Measurements from ENCODE around the gene MDC1.

DNA sequence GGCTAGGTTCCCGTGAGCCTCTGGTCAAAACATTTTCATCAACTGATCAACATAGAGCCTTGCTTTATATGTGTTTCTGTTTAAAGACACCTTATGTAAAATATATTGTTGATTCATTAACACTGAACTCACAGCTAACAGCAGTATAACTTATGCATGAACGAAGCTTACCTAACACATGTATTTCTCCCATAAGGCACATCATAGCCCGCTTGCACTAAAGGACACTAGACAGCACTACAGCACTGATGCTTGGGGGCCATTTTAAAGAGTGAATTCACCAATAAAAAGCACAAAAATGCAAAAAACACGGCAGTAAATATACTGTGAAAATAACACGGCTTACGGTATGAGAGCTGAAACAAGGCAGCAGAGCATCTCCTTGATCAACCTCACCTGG, 21.5 kb upstream of the MDC1 start:
- TF ChIP-seq EP300 (IDR thresholded peaks at IDR 0.05) (no peak), POLR2AphosphoS5 (IDR thresholded peaks at IDR 0.05) (no peak)
- TF ChIP-seq, protein P1, sequence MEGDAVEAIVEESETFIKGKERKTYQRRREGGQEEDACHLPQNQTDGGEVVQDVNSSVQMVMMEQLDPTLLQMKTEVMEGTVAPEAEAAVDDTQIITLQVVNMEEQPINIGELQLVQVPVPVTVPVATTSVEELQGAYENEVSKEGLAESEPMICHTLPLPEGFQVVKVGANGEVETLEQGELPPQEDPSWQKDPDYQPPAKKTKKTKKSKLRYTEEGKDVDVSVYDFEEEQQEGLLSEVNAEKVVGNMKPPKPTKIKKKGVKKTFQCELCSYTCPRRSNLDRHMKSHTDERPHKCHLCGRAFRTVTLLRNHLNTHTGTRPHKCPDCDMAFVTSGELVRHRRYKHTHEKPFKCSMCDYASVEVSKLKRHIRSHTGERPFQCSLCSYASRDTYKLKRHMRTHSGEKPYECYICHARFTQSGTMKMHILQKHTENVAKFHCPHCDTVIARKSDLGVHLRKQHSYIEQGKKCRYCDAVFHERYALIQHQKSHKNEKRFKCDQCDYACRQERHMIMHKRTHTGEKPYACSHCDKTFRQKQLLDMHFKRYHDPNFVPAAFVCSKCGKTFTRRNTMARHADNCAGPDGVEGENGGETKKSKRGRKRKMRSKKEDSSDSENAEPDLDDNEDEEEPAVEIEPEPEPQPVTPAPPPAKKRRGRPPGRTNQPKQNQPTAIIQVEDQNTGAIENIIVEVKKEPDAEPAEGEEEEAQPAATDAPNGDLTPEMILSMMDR (IDR thresholded peaks at IDR 0.05) = no peak

Measured in gastroesophageal sphincter (tissue), 3 donors.